Effector memory CD8-positive, alpha-beta T cell (primary cell): ENCODE data around the gene S100B.

Experiments used
- ATAC-seq: fragments of 150-1000 bp; cut with Tn5 transposase; replicated peaks from 2 replicates; pipeline ENCODE4 v1.10.0; 2021; ENCODE audit warnings: mild to moderate bottlenecking, moderate library complexity
- DNase-seq, 3 experiments: peaks; one replicate each; pipeline ENCODE4 v3.0.0; 2021
- H3K27ac Mint-ChIP-seq, 2 donors: one replicate each; pipeline ENCODE4 v1.8.0; 2022; ENCODE audit warnings: mild to moderate bottlenecking in 2 of 2, mixed read lengths in 2 of 2, moderate library complexity in 2 of 2
- H3K27me3 Mint-ChIP-seq, 2 donors: one replicate each; pipeline ENCODE4 v1.8.0; 2022; ENCODE audit warnings: mixed read lengths in 2 of 2
- H3K36me3 Mint-ChIP-seq: one replicate; pipeline ENCODE4 v1.8.0; 2022; ENCODE audit warnings: mild to moderate bottlenecking, moderate library complexity, mixed read lengths; ENCODE audit not compliant: insufficient read depth
- H3K4me1 Mint-ChIP-seq, 2 donors: one replicate each; pipeline ENCODE4 v1.8.0; 2022; ENCODE audit warnings: low read depth in 2 of 2, mixed read lengths in 2 of 2
- H3K4me3 Mint-ChIP-seq, 2 donors: one replicate each; pipeline ENCODE4 v1.8.0; 2022; ENCODE audit warnings: mild to moderate bottlenecking in 2 of 2, mixed read lengths in 2 of 2, moderate library complexity in 2 of 2
- H3K9me3 Mint-ChIP-seq, 2 donors: one replicate each; pipeline ENCODE4 v1.8.0; 2022; ENCODE audit warnings: mixed read lengths in 2 of 2

The S100B gene

DNA sequence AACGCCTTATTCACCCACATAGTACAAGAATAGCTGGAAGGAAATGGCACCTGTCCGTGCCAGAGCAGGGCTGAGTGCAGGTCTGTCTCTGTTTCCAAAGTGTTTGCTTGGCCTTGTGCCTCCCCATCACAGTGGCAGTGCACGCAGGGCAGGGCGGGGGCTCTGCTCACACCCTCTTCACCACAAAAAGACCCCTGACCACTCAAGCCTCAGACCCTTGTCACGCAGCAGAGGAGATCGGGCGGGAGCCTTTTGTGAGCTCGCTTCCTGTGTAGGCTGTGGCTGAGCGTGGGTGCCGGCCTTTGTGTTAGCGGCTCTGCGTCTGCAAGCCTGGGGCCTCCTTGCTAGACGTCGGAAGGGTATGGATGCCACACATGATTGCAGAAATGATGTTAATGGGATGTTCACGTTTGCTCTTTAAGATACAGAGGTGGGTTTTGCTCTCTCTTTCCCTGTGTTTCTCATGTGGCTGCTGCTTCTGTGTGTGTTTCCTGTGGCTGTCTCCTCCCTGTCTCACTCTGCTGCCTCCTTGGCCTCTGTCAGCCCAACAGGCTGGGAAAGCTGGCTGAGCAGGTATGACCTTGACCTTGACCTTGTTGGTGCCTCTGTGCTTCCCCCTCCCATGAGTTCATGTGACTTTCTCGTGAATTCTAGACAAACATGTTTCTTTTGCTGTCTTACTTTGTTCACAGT, 45.4 kb downstream of the S100B start:
- Mint-ChIP-seq H3K27me3 (no peaks in the 10 kb centered on the region), H3K4me3 (peak overlapping the region; percentile 72 to 76), H3K4me1 (peaks cover 26 to 48% of the 10 kb centered on the region in 2 donors), H3K9me3 (no peaks in the 10 kb centered on the region), H3K36me3 (peaks cover 57% of the 10 kb centered on the region), H3K27ac (peak overlapping the region; percentile 92 to 93)
- DNase-seq (peak; percentile 50 to 57 (median 52)), ATAC-seq (peak; percentile 86)

DNA sequence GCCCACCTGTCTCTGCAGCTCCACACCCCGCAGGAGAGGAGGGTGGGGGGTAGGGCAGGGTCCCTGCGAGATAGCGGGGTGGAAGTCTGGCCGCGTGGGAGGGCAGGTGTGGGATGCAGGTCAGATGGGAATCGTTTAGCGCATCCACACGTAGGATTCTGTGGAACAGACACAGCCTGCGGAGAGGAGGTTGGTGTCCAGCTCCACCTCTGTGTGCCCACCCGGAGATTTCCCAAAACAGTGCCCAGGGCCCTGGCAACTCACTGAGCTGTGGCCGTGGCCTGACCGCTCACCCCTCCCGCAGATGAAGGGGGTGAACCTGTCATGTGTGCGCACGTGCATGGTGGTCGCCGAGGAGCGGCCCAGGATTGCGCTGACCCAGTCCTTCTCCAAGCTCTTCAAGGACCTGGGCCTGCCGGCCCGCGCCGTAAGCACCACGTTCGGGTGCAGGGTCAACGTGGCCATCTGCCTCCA, 46.9 kb downstream of the S100B start:
- Mint-ChIP-seq H3K36me3 (peaks cover 59% of the 10 kb centered on the region), H3K4me1 (peaks cover 29 to 59% of the 10 kb centered on the region in 2 donors), H3K4me3 (peak overlapping the region in 1 of 2 donors; percentile 76), H3K27ac (peak overlapping the region; percentile 92 to 93), H3K9me3 (no peaks in the 10 kb centered on the region), H3K27me3 (no peaks in the 10 kb centered on the region)
- no peak for ATAC-seq
- DNase-seq, result no peak

DNA sequence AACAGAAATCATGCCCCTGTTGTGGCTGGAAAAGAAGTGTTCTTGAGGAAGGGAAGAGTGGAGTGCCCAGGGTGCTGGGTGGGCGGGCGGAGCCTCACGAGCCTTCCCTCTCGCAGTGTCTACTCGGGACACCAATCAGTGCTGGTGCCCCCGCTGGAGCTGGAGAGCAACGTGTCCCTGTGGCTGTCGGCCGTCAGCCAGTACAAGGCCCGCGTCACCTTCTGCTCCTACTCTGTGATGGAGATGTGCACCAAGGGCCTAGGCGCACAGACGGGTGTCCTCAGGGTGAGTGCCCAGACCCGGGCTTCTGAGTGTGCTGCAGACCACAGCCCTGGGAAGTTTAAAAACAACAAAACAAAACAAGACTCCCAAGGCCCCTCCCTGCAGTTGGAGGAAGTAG, 47.4 kb downstream of the S100B start:
- no peak overlapping the region for H3K4me3 Mint-ChIP-seq
- no peaks in the 10 kb centered on the region for H3K9me3 Mint-ChIP-seq
- H3K4me1 Mint-ChIP-seq, result peaks cover 34 to 59% of the 10 kb centered on the region in 2 donors
- no peaks in the 10 kb centered on the region for H3K27me3 Mint-ChIP-seq
- H3K36me3 Mint-ChIP-seq, result peaks cover 57% of the 10 kb centered on the region
- DNase-seq (no peak), ATAC-seq (no peak)
- peak overlapping the region; percentile 31 to 93 for H3K27ac Mint-ChIP-seq

DNA sequence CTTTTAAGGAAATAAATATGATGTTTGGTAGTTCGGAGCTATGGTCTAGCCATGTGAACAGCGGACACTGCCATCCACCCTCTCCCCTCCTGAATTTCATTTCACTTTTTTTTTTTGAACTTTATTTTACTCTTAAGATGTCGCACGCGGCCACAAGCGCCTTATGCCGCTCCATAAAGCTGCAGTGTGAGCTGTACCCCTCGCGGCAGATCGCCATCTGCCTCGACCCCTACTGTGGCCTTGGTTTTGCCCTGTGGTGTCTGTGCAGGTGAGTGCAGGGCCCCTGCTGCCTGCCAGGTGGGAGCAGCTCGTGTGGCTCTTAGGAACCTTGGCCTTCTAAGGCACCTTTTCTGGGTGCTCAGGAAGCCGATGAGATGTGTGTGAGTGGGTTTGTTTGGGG, 48.1 kb downstream of the S100B start:
- no peaks in the 10 kb centered on the region for H3K9me3 Mint-ChIP-seq
- ATAC-seq, result no peak
- H3K27ac Mint-ChIP-seq, result no peak overlapping the region
- H3K36me3 Mint-ChIP-seq, result peaks cover 51% of the 10 kb centered on the region
- no peak for DNase-seq
- H3K4me1 Mint-ChIP-seq, result peaks cover 37 to 59% of the 10 kb centered on the region in 2 donors
- no peaks in the 10 kb centered on the region for H3K27me3 Mint-ChIP-seq
- no peak overlapping the region for H3K4me3 Mint-ChIP-seq

DNA sequence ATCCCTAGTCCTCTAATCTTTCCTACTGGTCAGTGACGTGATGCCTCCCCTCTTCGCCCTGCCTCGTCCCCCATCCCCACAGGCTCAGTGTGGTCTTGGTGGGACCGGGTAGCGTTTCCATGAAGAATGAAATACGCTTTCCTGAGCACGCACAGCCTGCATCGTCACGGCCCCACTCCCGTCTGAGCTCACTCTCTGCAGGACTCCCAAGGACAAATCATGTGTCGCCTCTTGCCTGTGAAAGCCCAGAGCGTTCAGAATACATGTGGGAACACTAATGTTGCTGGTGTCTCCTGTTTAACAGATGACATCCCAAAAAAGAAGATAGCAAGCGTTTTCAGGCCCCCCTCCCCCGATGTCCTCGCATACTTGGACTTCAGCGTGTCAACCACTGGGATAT, 49.2 kb downstream of the S100B start:
- peaks cover 40 to 59% of the 10 kb centered on the region in 2 donors for H3K4me1 Mint-ChIP-seq
- H3K27ac Mint-ChIP-seq, result peak overlapping the region; percentile 70 to 91
- H3K9me3 Mint-ChIP-seq, result no peaks in the 10 kb centered on the region
- H3K36me3 Mint-ChIP-seq, result peaks cover 58% of the 10 kb centered on the region
- H3K4me3 Mint-ChIP-seq, result peak overlapping the region in 1 of 2 donors; percentile 51
- no peaks in the 10 kb centered on the region for H3K27me3 Mint-ChIP-seq
- no peak for DNase-seq
- ATAC-seq, result no peak

DNA sequence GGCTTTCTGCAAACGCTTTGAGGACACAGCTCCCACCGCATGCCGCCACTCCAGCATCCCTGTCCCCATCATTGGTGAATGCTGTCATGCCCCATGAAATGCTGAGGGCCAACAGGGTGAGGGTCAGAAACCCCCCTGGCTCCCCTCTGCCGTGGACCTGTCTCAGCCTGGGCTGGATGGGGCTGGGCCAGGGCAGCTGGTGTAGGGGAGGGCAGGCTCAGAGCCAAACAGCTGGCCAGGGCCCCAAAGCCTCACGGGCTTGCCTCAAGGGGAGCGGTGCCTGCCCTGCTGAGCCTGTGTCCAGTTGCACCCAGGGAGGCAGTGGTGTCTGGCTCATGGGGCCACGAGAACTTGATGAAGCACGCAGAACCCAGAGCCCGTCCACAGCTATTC, 49.7 kb downstream of the S100B start:
- H3K27me3 Mint-ChIP-seq, result no peaks in the 10 kb centered on the region
- peak overlapping the region; percentile 70 to 91 for H3K27ac Mint-ChIP-seq
- DNase-seq (no peak), ATAC-seq (no peak)
- no peaks in the 10 kb centered on the region for H3K9me3 Mint-ChIP-seq
- peaks cover 57% of the 10 kb centered on the region for H3K36me3 Mint-ChIP-seq
- H3K4me1 Mint-ChIP-seq, result peaks cover 40 to 59% of the 10 kb centered on the region in 2 donors
- no peak overlapping the region for H3K4me3 Mint-ChIP-seq

DNA sequence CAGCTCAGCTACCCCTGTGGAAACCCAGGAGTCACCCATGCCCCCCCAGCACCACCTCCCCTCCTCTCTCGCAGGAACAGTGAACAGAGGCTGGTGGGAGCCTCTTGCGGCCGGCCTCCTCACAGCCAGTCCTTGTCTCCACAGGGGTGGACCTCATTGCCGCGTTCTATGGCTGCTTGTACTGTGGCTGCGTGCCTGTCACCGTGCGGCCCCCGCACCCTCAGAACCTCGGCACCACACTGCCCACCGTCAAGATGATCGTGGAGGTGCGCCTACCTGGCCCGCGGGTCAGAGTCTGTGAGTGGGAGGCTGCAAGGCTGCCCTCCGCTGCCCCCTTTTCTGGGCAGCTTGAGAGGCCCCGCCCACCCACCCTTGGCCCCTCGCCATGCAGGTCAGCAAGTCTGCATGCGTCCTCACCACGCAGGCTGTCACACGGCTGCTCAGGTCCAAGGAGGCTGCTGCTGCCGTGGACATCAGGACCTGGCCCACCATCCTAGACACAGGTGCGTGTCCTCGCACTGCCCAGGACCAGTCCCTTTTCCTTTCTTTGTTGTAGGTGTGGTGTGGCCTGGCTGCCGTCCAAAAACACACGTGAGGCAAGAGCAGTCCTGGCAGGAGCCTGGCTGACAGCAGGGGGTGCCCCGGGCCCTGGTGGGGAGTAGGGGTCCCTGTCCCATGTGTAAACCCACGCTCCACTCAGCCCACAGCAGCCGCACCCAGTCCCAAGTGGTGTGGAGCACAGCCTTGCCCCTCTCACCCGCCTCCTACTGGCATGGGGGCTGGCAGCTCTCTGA, 50.3 kb downstream of the S100B start:
- ATAC-seq (no peak), DNase-seq (no peak)
- peaks cover 52% of the 10 kb centered on the region for H3K36me3 Mint-ChIP-seq
- peaks cover 37 to 56% of the 10 kb centered on the region in 2 donors for H3K4me1 Mint-ChIP-seq
- H3K4me3 Mint-ChIP-seq, result peak overlapping the region in 1 of 2 donors; percentile 68
- no peaks in the 10 kb centered on the region for H3K27me3 Mint-ChIP-seq
- no peaks in the 10 kb centered on the region for H3K9me3 Mint-ChIP-seq
- H3K27ac Mint-ChIP-seq, result peak overlapping the region; percentile 83 to 93

DNA sequence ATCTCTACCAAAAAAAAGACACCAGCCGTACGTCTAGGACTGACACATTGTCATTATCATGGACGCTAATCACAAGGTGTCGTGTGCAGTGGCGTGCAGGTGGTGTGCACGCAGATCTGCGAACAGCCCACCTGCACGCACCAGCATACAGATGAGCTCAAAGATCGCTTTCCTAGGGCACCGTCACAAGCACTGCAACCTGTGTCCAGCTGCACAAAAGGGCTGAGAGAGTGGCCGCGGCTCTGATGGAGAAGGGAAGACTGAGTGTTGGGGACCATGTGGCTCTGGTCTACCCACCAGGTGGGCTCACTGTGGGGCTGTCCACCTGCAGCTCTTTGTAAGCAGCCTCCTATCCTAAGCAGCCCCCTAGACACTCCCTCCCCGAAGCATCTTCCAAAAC, 50.9 kb downstream of the S100B start:
- peaks cover 48% of the 10 kb centered on the region for H3K36me3 Mint-ChIP-seq
- H3K4me3 Mint-ChIP-seq, result peak overlapping the region in 1 of 2 donors; percentile 68
- no peak for DNase-seq
- H3K4me1 Mint-ChIP-seq, result peaks cover 31 to 52% of the 10 kb centered on the region in 2 donors
- peak overlapping the region; percentile 83 to 93 for H3K27ac Mint-ChIP-seq
- H3K9me3 Mint-ChIP-seq, result no peaks in the 10 kb centered on the region
- H3K27me3 Mint-ChIP-seq, result no peaks in the 10 kb centered on the region
- no peak for ATAC-seq

DNA sequence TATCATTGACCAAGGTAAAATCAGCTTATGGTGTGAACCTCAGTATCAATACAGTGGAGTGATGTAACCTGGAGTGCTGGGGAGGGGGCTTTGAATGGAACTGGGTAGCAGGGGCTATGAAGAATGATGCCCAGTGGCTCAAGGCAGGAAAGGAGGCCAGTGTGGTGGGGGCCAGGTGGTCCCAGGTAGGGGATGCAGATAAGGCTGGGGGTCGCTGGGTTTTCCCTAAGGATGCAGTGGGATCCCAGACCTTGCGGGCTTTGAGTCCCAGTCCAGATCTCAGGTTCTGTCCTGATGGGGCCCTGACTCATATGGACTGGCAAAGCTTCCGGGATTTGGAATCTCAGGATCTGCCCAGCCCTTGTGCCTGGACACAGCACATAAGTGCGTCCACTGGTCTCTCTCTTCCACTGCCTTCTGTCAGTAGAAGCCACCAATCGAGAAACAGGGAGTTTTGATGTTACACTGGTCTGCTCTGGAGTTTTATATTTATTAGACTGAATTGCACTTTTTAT, 52.0 kb downstream of the S100B start:
- Mint-ChIP-seq H3K9me3 (peaks cover 0 to 7% of the 10 kb centered on the region in 2 donors), H3K4me1 (peaks cover 31 to 59% of the 10 kb centered on the region in 2 donors), H3K4me3 (peak overlapping the region in 1 of 2 donors; percentile 68), H3K36me3 (peaks cover 41% of the 10 kb centered on the region), H3K27me3 (no peaks in the 10 kb centered on the region), H3K27ac (peak overlapping the region; percentile 87 to 93)
- no peak for DNase-seq
- no peak for ATAC-seq

DNA sequence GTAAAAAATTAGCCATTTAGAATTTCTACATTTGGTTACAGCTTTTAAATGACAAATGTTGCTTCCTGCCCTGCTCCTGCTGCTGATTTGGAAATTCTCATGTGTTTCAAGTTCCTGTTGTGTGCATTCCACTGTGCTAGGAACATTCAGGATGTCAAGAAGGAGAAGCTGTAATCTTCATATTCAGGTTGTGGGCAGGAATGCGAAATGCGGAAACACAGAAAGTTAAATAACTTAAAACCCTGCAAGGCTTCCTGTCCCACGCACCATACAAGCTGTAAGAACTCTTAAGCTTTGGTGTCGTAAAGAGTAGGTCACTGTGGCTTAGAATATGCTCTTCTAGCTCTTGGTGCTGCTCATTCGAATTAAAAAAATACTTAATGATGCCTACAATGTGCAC, 52.6 kb downstream of the S100B start:
- Mint-ChIP-seq H3K9me3 (peaks cover 0 to 7% of the 10 kb centered on the region in 2 donors), H3K36me3 (peaks cover 43% of the 10 kb centered on the region), H3K27ac (peak overlapping the region; percentile 87 to 93), H3K27me3 (no peaks in the 10 kb centered on the region), H3K4me1 (peaks cover 31 to 59% of the 10 kb centered on the region in 2 donors), H3K4me3 (peak overlapping the region; percentile 44 to 68)
- DNase-seq (peak in 1 of 3 experiments; percentile 9), ATAC-seq (peak; percentile 47)

DNA sequence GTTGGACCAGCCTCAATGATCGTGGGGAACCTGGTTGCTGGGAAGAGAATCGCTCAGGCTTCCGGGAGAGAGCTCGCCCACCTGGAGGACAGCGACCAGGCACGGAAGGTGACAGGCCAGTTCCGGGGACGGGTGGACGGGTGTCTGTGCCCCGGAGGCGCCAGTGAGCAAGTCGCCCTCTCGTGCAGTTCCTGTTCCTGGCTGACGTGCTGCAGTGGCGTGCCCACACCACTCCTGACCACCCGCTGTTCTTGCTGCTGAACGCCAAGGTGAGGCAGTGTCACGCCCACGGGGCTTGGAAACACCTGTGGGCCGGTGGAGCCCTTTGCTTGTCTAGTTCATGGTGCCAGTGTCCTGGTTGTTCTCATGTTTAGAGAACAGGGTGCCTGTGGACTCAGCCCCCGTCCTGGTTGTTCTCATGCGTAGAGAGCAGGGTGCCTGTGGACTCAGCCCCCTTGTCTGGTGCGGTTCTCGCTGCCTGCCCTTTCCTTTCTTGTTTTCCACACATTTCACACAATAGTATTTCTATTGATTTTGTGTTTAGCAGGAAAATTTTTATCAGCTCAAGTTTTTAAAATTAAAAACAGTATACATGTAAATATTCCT, 53.1 kb downstream of the S100B start:
- peak in 2 of 3 experiments; percentile 21 to 30 for DNase-seq
- peak; percentile 26 for ATAC-seq
- H3K4me1 Mint-ChIP-seq, result peaks cover 31 to 57% of the 10 kb centered on the region in 2 donors
- peaks cover 0 to 7% of the 10 kb centered on the region in 2 donors for H3K9me3 Mint-ChIP-seq
- H3K4me3 Mint-ChIP-seq, result peak overlapping the region; percentile 49 to 68
- H3K36me3 Mint-ChIP-seq, result peaks cover 43% of the 10 kb centered on the region
- H3K27ac Mint-ChIP-seq, result peak overlapping the region; percentile 87 to 93
- no peaks in the 10 kb centered on the region for H3K27me3 Mint-ChIP-seq

DNA sequence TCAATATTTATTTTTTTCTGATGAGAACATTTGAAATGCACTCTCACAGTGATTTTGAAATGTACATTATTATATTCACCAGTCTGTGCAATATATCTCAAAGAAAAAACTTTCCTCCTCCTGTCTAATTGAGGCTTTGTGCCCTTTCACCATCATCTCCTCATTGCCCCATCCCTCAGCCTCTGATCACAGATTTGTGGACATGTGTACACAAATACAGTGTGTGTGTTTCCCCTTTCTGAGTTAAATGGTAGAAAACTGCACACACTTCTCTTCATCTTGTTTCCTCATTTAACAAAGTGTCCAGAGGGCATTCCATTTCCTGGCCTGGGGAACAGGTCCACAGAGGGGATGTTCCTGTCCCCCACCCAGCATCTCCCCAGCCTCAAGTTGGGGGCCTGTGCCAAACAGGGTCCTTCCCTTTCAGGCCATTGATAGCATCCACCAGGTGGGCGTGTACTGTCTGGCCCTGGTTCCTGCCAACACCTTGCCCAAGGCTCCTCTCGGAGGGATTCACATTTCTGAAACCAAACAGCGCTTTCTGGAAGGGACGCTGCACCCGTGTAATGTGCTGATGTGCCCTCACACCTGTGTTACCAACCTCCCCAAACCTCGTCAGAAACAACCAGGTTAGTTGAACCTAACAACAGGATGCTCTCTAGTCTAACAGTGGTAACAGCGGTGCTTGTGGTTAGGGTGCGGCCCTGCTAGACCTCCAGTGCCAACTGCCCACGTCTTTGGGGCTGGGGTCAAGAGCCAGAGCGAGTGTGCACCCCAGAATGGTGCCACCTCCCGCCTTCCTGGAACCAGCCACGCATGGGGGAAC, 54.6 kb downstream of the S100B start:
- Mint-ChIP-seq H3K4me1 (peaks cover 31 to 55% of the 10 kb centered on the region in 2 donors), H3K36me3 (peaks cover 44% of the 10 kb centered on the region), H3K9me3 (peaks cover 0 to 7% of the 10 kb centered on the region in 2 donors), H3K4me3 (peak overlapping the region; percentile 49 to 68), H3K27ac (peak overlapping the region; percentile 93 to 96), H3K27me3 (no peaks in the 10 kb centered on the region)
- ATAC-seq, result peak; percentile 83
- DNase-seq, result peak; percentile 51 to 75 (median 70)
